HepG2 (cell line): ENCODE measurements around the gene CEBPA. TPM values are rescaled to one million over a fixed set of nuclear protein-coding genes. Genes with fewer than 3 reads are reported as not detected.

Source experiments
- BHLHE40 ChIP-seq: IDR thresholded peaks from 2 replicates; pipeline ENCODE4 v1.6.1; 2011; ENCODE audit warnings: low read length, improper control_type of control experiment
- GTF2F1 ChIP-seq: fragments of 150-350 bp; IDR thresholded peaks from 2 replicates; pipeline ENCODE4 v1.6.1; 2014; ENCODE audit warnings: low read length
- HNF1A ChIP-seq, 2 experiments: sonication (generic) in 1 of 2; formaldehyde crosslinking in 1 of 2; IDR thresholded peaks; 2 replicates each; pipeline versions ENCODE4 v1.4.0 to v1.6.1; 2016 to 2020; ENCODE audit warnings: borderline replicate concordance in 1 of 2, low read depth in 1 of 2, mild to moderate bottlenecking in 1 of 2, missing genetic modification reagents in 1 of 2
- KAT7 ChIP-seq: IDR thresholded peaks from 2 replicates; pipeline ENCODE4 v1.6.1; 2018; ENCODE audit warnings: borderline replicate concordance, missing compliant biosample characterization
- MIXL1 ChIP-seq: IDR thresholded peaks from 2 replicates; pipeline ENCODE4 v1.6.1; 2016
- RBM22 ChIP-seq: fragments of 200-400 bp; formaldehyde crosslinking; optimal IDR thresholded peaks from 2 replicates; pipeline ENCODE3; 2017; ENCODE audit warnings: mild to moderate bottlenecking, low read length, moderate library complexity
- REPIN1 ChIP-seq: sonication (generic); formaldehyde crosslinking; IDR thresholded peaks from 2 replicates; pipeline ENCODE4 v1.8.0; 2022; ENCODE audit warnings: missing genetic modification reagents, low read depth, mild to moderate bottlenecking, borderline replicate concordance
- SAFB2 ChIP-seq: sonication (generic); formaldehyde crosslinking; IDR thresholded peaks from 2 replicates; pipeline ENCODE4 v1.5.1; 2020; ENCODE audit warnings: missing genetic modification reagents, low read depth, mild to moderate bottlenecking, borderline replicate concordance
- SMAD1 ChIP-seq: sonication (generic); formaldehyde crosslinking; IDR thresholded peaks from 2 replicates; pipeline ENCODE4 v1.4.0; 2020; ENCODE audit warnings: missing genetic modification reagents, low read depth, mild to moderate bottlenecking, borderline replicate concordance
- SMARCE1 ChIP-seq: fragments of 450-650 bp; IDR thresholded peaks from 2 replicates; pipeline ENCODE4 v1.6.1; 2017; ENCODE audit warnings: borderline replicate concordance
- THAP9 ChIP-seq: sonication (generic); formaldehyde crosslinking; IDR thresholded peaks from 2 replicates; pipeline ENCODE4; 2020; ENCODE audit warnings: missing genetic modification reagents, mild to moderate bottlenecking, borderline replicate concordance
- ZBTB10 ChIP-seq: sonication (generic); formaldehyde crosslinking; IDR thresholded peaks from 2 replicates; pipeline ENCODE4 v1.4.0; 2020; ENCODE audit warnings: missing genetic modification reagents, borderline replicate concordance
- ZFP36L1 ChIP-seq: sonication (generic); formaldehyde crosslinking; IDR thresholded peaks from 2 replicates; pipeline ENCODE4 v1.8.0; 2022; ENCODE audit warnings: mild to moderate bottlenecking, missing genetic modification reagents, moderate library complexity
- ZNF350 ChIP-seq: sonication (generic); formaldehyde crosslinking; IDR thresholded peaks from 2 replicates; pipeline ENCODE4 v1.4.0; 2020; ENCODE audit warnings: mild to moderate bottlenecking, low read depth, missing genetic modification reagents, borderline replicate concordance
- ZNF460 ChIP-seq: sonication (generic); formaldehyde crosslinking; IDR thresholded peaks from 2 replicates; pipeline ENCODE4 v1.5.1; 2020; ENCODE audit warnings: missing genetic modification reagents, mild to moderate bottlenecking, borderline replicate concordance
- ZNF547 ChIP-seq: sonication (generic); formaldehyde crosslinking; IDR thresholded peaks from 2 replicates; pipeline ENCODE4 v1.5.1; 2020; ENCODE audit warnings: mild to moderate bottlenecking, missing genetic modification reagents
- ZNF746 ChIP-seq: sonication (generic); formaldehyde crosslinking; IDR thresholded peaks from 2 replicates; pipeline ENCODE4 v1.8.0; 2022; ENCODE audit warnings: mild to moderate bottlenecking, missing genetic modification reagents
- ZNF792 ChIP-seq: IDR thresholded peaks from 2 replicates; pipeline ENCODE4 v1.6.1; 2016
- polyA plus RNA-seq, 8 experiments: library from polyadenylated mRNA; depleted of rRNA in 3 of 8; stranded (reverse) in 7 of 8; unstranded in 1 of 8; fragments of >200 nt; fragmentation: Illumina TruSeq in 4 of 8; extraction: Trizol in 4 of 8; gene quantifications; 2 replicates each; pipeline versions ENCODE4 v1.2.1 to v1.2.3, GENCODE V29; 2011 to 2016; ENCODE audit warnings: low read depth in 4 of 8, missing spikeins in 1 of 8, mixed read lengths in 1 of 8; ENCODE audit not compliant: insufficient read depth in 1 of 8
- total RNA-seq, 5 experiments: library from RNA; depleted of rRNA; stranded (reverse); fragments of >200 nt; fragmentation: Illumina TruSeq; extraction: Trizol; gene quantifications; 2 replicates each; pipeline ENCODE4 v1.2.3, GENCODE V29; 2016; ENCODE audit warnings: low read depth in 1 of 5

Gene CEBPA
- total and polyA plus RNA-seq, 2 of the 13 experiments (the other 11 are each of a cell fraction or from before 2014, with no cell fraction given) = 24.8 to 103 TPM

GRCh38 chr19:33275933-33276619 lies 26.3 kb downstream of the CEBPA start (continued):
- peak; percentile 100 for TF ChIP-seq HNF1A (IDR thresholded peaks at IDR 0.05; ENCODE audit: low read depth)
- peak; percentile 100 for TF ChIP-seq HNF1A (CRISPR knock-in tag; IDR thresholded peaks at IDR 0.05; ENCODE audit: borderline replicate concordance)
- TF ChIP-seq ZBTB10 (CRISPR knock-in tag) = peak; percentile 97
- TF ChIP-seq ZNF547 (CRISPR knock-in tag) = no peak
- peak; percentile 99 for TF ChIP-seq ZNF746 (CRISPR knock-in tag)
- TF ChIP-seq SMARCE1 = no peak
- peak; percentile 99 for TF ChIP-seq ZNF350 (CRISPR knock-in tag)
- TF ChIP-seq ZNF792 (CRISPR knock-in tag) = peak; percentile 86
- TF ChIP-seq RBM22 = no peak
- peak; percentile 68; the same call in 1 of the 2 replicates for TF ChIP-seq THAP9
- TF ChIP-seq SMAD1 (CRISPR knock-in tag) = peak; percentile 51; the same call in 1 of the 2 replicates
- TF ChIP-seq REPIN1 (CRISPR knock-in tag) = peak; percentile 89
- TF ChIP-seq BHLHE40 = peak; percentile 53; the same call in 1 of the 2 replicates
- 0 out of 2 replicates have a peak, but pooled peaks have one; percentile 44 for TF ChIP-seq ZNF460 (CRISPR knock-in tag)
- TF ChIP-seq KAT7 (CRISPR knock-in tag) = peak; percentile 87
- peak; percentile 96 for TF ChIP-seq ZFP36L1
- no peak for TF ChIP-seq GTF2F1
- TF ChIP-seq MIXL1 (CRISPR knock-in tag) = peak; percentile 80
- TF ChIP-seq SAFB2 (CRISPR knock-in tag) = peak; percentile 51
